Mucosa of stomach (tissue), 1 donor: ENCODE data around the gene LEF1.

ENCODE experiments used
- H3K27me3 ChIP-seq: one replicate; pipeline ENCODE4 v1.7.0; 2013; ENCODE audit warnings: mild to moderate bottlenecking, low read length; ENCODE audit not compliant: control insufficient read depth, insufficient read depth
- H3K36me3 ChIP-seq: one replicate; pipeline ENCODE4 v1.7.0; 2013; ENCODE audit warnings: low read length; ENCODE audit not compliant: control insufficient read depth, insufficient read depth
- H3K4me1 ChIP-seq: one replicate; pipeline ENCODE4 v1.7.0; 2013; ENCODE audit warnings: mild to moderate bottlenecking, low read length; ENCODE audit not compliant: control insufficient read depth, insufficient read depth
- H3K4me3 ChIP-seq: one replicate; pipeline ENCODE4 v1.7.0; 2013; ENCODE audit warnings: low read length
- H3K9ac ChIP-seq: one replicate; pipeline ENCODE4 v1.7.0; 2013; ENCODE audit warnings: mild to moderate bottlenecking, low read length, moderate library complexity
- H3K9me3 ChIP-seq: one replicate; pipeline ENCODE4 v1.7.0; 2013; ENCODE audit warnings: mild to moderate bottlenecking, low read length, moderate library complexity; ENCODE audit not compliant: control insufficient read depth
- donor health status: Pancreatic carcinoma.

LEF1 gene

DNA sequence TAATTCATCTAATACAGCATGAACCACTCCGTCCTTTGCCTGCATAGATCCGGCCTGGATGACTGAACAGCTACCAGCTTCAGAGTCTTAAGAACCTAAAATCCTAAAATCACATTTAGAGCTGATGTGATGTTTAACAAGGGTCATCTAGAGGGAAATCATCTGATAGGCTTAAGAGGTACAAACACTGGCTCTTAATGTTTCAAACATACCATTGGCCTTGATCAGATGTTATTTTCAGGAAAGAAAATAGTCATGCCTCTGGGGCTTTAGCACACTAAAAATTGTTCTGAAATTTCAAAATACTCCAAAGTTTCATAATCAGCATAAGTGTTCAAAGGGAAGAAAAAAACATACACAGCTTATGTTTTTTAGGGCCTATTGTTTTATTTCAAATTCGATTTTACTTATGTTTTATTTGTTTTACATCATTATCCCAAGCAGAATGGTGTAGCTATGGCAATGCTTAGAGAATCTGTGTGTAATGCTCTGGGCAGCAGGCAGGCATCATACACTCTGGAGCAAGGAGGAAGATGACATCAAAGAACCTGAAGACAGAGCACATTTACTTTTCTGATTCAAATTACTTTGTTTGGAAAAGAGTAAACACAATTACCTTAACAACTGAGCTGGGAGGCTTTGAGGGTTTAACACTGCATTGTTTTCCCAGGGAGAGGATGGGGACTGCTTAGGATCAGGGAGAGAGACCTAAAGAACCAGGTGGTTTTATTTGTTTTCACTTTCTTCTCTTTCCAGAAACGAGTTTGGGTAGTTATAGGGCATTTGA is 25.3 kb upstream of the LEF1 start:
- peaks cover 2% of the 10 kb centered on the region for H3K4me1 ChIP-seq
- no peak overlapping the region for H3K9ac ChIP-seq
- no peaks in the 10 kb centered on the region for H3K9me3 ChIP-seq
- H3K36me3 ChIP-seq = no peaks in the 10 kb centered on the region
- no peak overlapping the region for H3K4me3 ChIP-seq
- H3K27me3 ChIP-seq = no peaks in the 10 kb centered on the region

DNA sequence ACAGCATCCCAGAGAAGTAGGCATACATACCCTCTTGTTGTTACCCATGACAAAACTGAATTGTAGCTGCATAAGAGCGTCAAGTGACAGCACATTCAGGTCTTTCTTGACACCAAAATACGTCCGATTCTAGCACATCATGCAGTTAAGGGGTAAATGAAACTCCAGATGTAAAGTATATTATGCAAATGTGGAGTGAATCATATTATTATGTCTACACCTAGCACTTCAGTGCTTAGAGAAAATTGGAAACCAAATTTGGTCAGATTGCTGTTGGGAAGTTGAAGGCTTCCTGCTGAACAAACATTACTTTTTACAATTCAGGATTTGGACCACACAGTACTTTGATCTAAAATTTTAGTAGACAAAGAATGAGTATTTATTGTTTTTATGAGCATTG is 24.2 kb upstream of the LEF1 start:
- Histone ChIP-seq H3K4me1 (peaks cover 5% of the 10 kb centered on the region), H3K9me3 (no peaks in the 10 kb centered on the region), H3K9ac (no peak overlapping the region), H3K27me3 (no peaks in the 10 kb centered on the region), H3K36me3 (no peaks in the 10 kb centered on the region), H3K4me3 (no peak overlapping the region)

DNA sequence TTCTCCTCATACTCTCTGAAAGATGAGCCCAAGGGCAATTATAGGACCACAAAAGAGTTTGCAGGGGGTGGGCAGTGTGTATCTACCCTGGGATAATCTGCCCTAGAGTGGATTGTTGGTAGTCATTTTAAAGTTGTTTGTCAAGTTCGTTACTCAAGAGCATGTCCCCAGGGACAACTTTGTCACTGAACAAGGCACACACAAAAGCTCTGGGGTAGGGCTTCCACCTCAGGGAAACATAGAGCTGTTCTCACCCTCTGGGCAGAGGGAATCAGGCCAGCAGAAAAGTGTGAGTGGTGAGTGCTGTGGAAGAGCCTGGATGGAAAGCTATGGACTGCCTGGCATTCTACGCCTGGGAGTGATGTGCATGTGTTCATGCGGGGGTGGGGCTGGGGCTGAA is 23.3 kb upstream of the LEF1 start:
- Histone ChIP-seq H3K4me1 (peaks cover 5% of the 10 kb centered on the region), H3K36me3 (no peaks in the 10 kb centered on the region)

DNA sequence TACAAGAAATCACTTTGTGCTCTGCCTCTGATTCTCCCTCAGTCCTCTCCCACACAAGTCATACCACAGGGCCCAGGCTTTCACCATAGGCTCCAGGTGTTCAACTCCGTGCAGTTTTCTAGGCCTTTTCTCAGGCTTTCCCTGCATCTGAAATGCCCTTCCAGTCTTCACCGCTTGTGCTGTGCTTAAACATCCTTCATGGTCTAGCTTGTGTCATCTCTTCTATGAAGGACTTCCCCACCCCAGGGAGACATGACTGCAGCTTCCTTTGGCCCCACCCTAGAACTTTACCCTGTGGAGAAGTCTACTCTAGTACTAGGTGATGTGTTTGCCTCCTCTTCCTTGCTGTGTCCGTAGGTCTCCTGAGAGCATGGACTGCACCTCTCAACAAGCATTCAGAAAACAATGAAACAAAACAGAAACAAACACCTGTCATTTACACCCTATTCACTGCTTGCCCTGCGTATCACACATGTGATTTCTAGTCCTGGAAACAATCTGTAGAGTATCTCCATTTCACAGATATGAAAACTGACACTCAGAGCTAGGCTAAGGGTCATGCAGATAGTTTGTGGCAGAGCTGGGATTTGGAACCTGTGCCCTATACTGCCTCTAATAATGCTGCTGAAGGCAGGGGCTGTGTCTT is 22.7 kb upstream of the LEF1 start:
- no peak overlapping the region for H3K4me3 ChIP-seq
- H3K9ac ChIP-seq = no peak overlapping the region
- peaks cover 5% of the 10 kb centered on the region for H3K4me1 ChIP-seq
- no peaks in the 10 kb centered on the region for H3K36me3 ChIP-seq
- H3K9me3 ChIP-seq = no peaks in the 10 kb centered on the region
- H3K27me3 ChIP-seq = no peaks in the 10 kb centered on the region

More for the DNA sequence above, 23.3 kb upstream of the LEF1 start:
- no peak overlapping the region for H3K4me3 ChIP-seq
- no peaks in the 10 kb centered on the region for H3K9me3 ChIP-seq
- no peaks in the 10 kb centered on the region for H3K27me3 ChIP-seq
- H3K9ac ChIP-seq = no peak overlapping the region

DNA sequence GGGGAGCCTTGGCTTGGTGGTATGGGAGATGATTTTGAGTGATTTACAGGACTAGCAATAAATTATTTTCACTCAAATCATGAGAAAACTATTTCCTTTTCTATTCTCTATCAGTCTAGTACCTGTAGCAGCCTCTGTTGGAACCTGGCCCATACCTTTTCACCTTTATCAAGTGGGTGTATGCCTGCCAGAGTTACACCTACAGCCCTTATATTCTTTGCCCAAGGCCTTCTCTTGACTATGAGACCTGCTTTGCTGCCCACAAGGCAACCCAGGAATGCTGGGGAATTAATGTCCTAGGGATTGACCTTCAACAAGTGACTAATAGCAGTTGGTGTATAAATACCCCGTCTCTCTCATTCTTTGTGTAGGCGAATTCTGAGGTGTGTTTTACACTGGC is 20.0 kb upstream of the LEF1 start:
- Histone ChIP-seq H3K4me1 (peaks cover 5% of the 10 kb centered on the region), H3K9ac (no peak overlapping the region), H3K27me3 (peaks cover 5% of the 10 kb centered on the region), H3K9me3 (no peaks in the 10 kb centered on the region), H3K36me3 (no peaks in the 10 kb centered on the region), H3K4me3 (no peak overlapping the region)

DNA sequence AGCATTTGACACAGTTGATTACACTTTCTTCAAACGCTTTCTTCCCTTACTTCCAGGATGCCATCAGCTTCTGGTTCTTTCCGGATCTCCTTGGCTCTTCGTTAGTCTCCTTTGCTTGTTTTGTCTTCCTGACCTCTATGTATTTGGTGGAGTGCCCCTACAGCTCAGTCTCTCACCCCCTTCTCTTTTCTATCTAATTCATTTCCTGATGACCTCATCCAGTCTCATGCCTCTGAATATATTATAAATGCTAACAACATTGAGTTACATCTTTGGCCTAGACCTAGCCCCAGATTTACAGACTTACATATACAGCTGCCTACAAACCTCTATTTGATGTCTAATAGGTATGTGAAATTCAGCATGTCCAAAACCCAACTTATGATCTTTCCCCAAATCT is 16.5 kb upstream of the LEF1 start:
- Histone ChIP-seq H3K36me3 (no peaks in the 10 kb centered on the region), H3K4me3 (no peak overlapping the region), H3K9me3 (no peaks in the 10 kb centered on the region), H3K9ac (no peak overlapping the region), H3K4me1 (peaks cover 5% of the 10 kb centered on the region), H3K27me3 (peaks cover 5% of the 10 kb centered on the region)

DNA sequence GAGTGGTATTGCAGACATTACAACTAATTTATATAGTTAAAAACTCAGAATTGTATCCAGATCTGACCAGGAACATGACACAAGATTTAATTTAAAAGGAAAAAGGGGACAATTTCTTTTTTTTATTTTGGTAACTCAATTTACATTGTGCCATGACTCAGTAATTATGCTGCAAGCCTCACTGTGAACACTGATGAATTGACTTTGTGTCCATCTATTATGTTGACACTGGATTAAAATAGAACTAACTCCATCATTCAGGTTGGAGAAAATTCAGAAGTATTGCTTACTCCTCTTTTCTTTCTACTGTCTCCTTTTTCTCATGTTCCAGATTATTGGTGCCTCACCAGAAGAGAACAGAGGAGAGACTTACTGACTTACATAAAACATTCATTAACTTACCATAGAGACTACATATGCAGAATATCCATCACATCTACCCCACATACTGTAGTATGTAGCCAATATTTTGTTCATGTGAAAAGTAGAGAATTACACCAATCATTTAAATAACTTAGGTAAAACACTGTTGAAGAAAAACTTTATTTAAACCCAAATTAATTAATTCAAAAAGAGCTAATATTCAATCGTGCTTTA is 15.8 kb upstream of the LEF1 start:
- Histone ChIP-seq H3K4me3 (no peak overlapping the region), H3K4me1 (peaks cover 5% of the 10 kb centered on the region), H3K9me3 (no peaks in the 10 kb centered on the region), H3K27me3 (peaks cover 5% of the 10 kb centered on the region), H3K36me3 (no peaks in the 10 kb centered on the region), H3K9ac (no peak overlapping the region)

DNA sequence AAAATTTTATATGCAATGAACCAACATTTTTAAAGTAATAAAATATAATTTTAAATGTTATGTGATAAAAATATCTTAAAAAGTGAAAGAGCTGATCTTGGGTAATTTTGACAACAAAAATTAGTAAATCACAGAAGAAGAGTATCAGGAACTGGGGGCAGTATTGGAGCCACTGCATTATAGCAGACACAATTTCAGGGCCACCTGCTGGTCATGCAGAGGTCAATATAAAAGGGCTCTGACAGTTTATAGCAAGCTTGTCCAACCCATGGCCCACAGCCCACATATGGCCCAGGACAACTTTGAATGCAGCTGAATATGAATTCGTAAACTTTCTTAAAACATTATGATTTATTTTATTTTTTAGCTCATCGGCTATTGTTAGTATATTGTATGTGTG is 13.0 kb upstream of the LEF1 start:
- Histone ChIP-seq H3K27me3 (peaks cover 9% of the 10 kb centered on the region), H3K9me3 (no peaks in the 10 kb centered on the region), H3K4me1 (no peaks in the 10 kb centered on the region)

DNA sequence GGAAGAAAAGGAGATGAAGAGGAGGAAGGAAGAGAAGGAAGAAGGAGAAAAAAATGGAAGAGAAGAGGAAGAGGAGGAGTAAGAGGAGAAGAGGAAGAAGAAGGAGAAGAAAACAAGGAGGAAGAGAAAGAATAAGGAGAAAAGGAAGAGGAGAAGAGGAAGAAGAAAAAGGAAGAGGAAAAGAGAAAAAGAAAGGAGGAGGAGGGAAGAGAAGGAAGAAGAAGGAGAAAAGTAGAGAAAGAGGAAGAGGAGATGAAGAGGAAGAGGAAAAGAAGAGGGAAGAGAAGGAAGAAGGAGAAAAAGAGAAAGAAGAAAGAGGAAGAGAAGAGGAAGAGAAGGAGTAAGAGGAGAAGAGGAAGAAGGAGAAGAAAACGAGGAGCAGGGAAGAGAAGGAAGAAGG is 11.8 kb upstream of the LEF1 start:
- no peaks in the 10 kb centered on the region for H3K9me3 ChIP-seq
- no peaks in the 10 kb centered on the region for H3K4me1 ChIP-seq
- peaks cover 13% of the 10 kb centered on the region for H3K27me3 ChIP-seq
- no peak overlapping the region for H3K4me3 ChIP-seq
- no peak overlapping the region for H3K9ac ChIP-seq
- no peaks in the 10 kb centered on the region for H3K36me3 ChIP-seq

More for the DNA sequence above, 13.0 kb upstream of the LEF1 start:
- Histone ChIP-seq H3K9ac (no peak overlapping the region), H3K36me3 (no peaks in the 10 kb centered on the region), H3K4me3 (no peak overlapping the region)

DNA sequence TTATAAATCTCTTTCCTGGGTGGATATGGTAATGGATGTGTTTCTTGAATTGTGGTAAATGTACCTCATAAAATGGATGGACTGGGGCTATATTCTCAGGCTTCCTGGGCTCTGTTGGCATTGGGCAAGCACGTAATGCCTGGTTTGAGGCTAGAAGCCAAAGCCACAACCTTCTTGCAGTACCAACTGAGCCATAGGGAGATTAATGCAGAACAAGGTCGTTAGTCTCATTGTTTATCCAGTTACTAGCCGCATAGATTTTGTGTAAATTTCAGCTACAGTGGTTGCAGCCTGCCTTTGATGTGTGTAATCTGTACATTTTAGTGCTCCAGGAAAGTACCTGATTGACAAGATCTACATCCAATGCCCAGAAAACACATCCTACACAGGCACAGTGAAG is 7.2 kb upstream of the LEF1 start:
- peaks cover 4% of the 10 kb centered on the region for H3K4me1 ChIP-seq
- no peak overlapping the region for H3K9ac ChIP-seq
- H3K4me3 ChIP-seq = no peak overlapping the region
- H3K27me3 ChIP-seq = peaks cover 50% of the 10 kb centered on the region
- no peaks in the 10 kb centered on the region for H3K9me3 ChIP-seq
- no peaks in the 10 kb centered on the region for H3K36me3 ChIP-seq

DNA sequence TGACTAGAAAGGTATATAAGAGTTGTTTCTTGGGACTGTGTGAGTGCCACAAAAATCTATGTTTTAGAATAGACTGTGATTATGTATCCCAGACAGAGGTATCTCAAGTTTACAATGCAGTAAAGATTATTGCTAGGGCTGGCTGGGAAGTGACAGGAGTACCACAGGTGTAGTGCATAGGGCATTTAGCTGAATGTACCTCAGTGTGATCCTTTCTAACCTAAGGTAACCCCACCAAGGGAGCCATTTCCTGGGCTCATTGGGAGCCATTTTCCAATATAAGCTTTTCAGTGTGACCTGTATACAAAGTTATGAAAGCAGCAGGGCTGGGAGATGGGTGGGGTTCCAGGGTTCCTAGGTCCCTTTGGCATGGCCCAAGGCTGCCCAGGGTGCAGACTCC is 6.1 kb upstream of the LEF1 start:
- H3K9ac ChIP-seq = no peak overlapping the region
- H3K4me1 ChIP-seq = peaks cover 4% of the 10 kb centered on the region
- H3K27me3 ChIP-seq = peaks cover 61% of the 10 kb centered on the region
- H3K4me3 ChIP-seq = no peak overlapping the region
- H3K9me3 ChIP-seq = no peaks in the 10 kb centered on the region
- no peaks in the 10 kb centered on the region for H3K36me3 ChIP-seq

DNA sequence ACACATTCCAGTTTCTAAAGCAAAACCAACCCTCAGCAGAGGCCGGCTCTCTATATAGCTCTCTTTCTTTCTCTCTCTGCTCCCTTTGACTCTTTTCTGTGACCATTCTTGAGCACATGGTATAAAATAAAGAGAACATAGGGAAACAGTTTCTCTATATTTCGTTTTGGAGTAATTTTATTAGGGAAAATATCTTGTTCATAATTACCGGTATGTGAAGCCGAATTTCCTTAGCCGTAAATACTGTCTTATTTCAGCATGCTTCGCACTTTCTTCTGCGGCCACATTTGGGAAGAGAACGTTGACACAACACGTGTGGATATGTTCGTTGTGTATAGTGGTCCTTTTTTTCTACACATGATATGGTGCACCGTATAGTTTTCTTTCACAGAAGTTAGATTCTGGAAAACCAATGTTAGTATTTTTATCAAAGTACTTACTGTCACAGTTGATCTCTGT is 4.9 kb upstream of the LEF1 start:
- H3K9ac ChIP-seq = no peak overlapping the region
- no peaks in the 10 kb centered on the region for H3K36me3 ChIP-seq
- peak overlapping the region; percentile 14 for H3K4me3 ChIP-seq
- peaks cover 4% of the 10 kb centered on the region for H3K4me1 ChIP-seq
- no peaks in the 10 kb centered on the region for H3K9me3 ChIP-seq
- peaks cover 73% of the 10 kb centered on the region for H3K27me3 ChIP-seq
